ENCODE results near the gene PAQR4.

PAQR4 gene

GRCh38 chr16:2973605-2974318 is 4.6 kb downstream of the PAQR4 start:
- Histone ChIP-seq H2AFZ (no peak overlapping the region), H3K9ac (no peak overlapping the region), H3K36me3 (ENCODE audit: control insufficient read depth, insufficient read depth, low read length) (no peaks in the 10 kb centered on the region), H3K4me3 (ENCODE audit: low read depth, low read length) (no peak overlapping the region), H3K79me2 (no peaks in the 10 kb centered on the region), H3K27ac (no peak overlapping the region), H3K9me3 (ENCODE audit: control insufficient read depth, low read length) (no peaks in the 10 kb centered on the region), H3K4me1 (peaks cover 11% of the 10 kb centered on the region), H3K4me2 (ENCODE audit: low read length) (no peak overlapping the region), H3K27me3 (ENCODE audit: control insufficient read depth, insufficient read depth, low read length) (no peaks in the 10 kb centered on the region)
- TF ChIP-seq CTCF (IDR thresholded peaks at IDR 0.05), result no peak

DNA sequence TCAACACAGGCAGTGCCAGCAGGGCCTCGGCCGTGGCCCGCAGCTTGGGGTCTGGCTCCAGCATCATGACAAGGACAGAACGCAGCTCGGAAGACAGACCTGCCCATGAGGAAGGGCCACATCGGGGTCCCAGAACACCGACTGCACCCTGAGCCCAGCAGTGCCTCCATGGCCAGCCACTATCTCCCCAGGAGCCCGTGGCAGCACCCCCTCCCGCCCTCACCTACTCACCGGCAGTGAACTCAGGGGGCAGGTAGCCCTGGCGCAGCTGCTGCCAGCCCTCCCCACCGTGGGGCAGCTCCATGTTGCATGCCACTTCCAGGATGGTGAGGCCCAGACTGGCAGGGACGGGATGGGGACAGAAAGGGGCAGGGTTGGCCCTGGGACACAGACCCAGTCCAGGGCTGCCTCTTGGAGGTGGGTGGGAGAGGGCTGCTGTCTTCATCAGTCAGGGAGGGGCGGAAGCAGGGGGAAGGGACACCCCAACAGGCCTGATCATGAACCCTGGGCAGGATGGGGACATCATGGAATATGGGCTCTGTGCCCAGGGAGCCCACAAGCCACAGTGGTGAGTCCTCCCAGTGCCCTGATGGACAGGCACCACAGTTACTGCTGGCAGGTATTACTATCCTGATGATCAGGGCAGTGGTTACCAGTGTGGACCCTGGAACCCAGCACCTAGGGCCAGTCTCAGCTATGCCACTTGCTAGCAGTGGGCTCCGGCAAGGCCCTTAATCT is 5.3 kb downstream of the PAQR4 start:
- Histone ChIP-seq H3K4me2 (ENCODE audit: low read length) (no peak overlapping the region), H2AFZ (no peak overlapping the region), H3K79me2 (no peaks in the 10 kb centered on the region), H3K27me3 (ENCODE audit: control insufficient read depth, insufficient read depth, low read length) (no peaks in the 10 kb centered on the region), H3K4me1 (peaks cover 10% of the 10 kb centered on the region), H3K9ac (no peak overlapping the region), H3K27ac (no peak overlapping the region), H3K36me3 (ENCODE audit: control insufficient read depth, insufficient read depth, low read length) (no peaks in the 10 kb centered on the region), H3K9me3 (ENCODE audit: control insufficient read depth, low read length) (no peaks in the 10 kb centered on the region), H3K4me3 (ENCODE audit: low read depth, low read length) (no peak overlapping the region)
- TF ChIP-seq CTCF (IDR thresholded peaks at IDR 0.05), result no peak

DNA sequence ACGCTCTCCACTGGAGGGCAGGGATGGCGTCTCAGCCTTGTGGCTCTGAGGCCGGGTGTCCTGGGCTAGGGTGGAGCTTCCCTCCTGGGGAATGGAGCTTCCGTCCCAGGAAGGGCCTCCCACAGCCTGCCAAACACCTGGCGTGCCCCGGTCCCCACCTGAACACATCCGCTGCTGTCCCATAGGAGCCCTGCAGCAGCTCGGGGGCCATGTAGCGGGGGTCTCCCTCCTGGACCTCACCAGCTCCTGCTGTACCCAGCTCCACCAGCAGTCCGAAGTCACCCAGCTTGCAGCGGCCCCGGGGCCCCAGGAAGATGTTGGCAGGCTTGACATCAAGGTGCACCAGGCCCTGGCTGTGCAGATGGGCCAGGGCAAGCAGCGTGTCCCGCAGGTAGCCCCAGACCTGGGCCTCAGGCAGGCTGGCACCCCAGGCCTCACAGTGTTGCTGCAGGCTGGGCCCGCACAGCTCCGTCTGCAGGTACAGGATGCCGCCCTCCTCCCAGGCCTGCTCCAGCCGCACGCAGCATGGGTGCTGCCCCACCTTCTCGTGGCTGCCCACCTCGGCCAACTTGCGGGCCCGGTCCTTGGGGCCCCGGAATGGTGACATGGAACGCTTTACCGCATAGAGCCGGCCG is 6.1 kb downstream of the PAQR4 start:
- Histone ChIP-seq H3K9ac (no peak overlapping the region), H3K9me3 (ENCODE audit: control insufficient read depth, low read length) (no peaks in the 10 kb centered on the region), H3K36me3 (ENCODE audit: control insufficient read depth, insufficient read depth, low read length) (no peaks in the 10 kb centered on the region)

DNA sequence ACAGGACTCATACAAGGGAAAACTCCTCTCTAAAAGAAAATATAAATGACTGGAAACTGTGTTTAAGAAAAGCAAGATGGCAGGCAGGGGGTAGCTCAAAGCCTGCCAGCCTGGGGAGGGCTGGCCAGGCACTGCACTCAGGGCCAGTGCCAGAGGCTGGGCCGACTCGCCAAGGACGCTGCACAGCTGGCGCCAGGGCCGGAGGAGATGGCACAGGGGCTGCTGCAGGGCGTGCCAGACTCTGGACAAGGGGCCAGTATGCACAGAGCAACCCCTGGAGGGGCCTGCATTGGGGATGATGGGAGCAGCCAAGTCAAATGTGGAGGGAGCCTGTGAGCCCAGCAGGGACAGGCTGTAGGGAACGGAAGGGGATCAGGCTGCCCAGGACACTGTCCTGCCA is 7.1 kb downstream of the PAQR4 start:
- Histone ChIP-seq H2AFZ (no peak overlapping the region), H3K9ac (no peak overlapping the region), H3K9me3 (ENCODE audit: control insufficient read depth, low read length) (no peaks in the 10 kb centered on the region), H3K4me1 (peaks cover under 1% of the 10 kb centered on the region), H3K4me2 (ENCODE audit: low read length) (no peak overlapping the region), H3K27me3 (ENCODE audit: control insufficient read depth, insufficient read depth, low read length) (no peaks in the 10 kb centered on the region), H3K4me3 (ENCODE audit: low read depth, low read length) (no peak overlapping the region), H3K27ac (no peak overlapping the region), H3K79me2 (no peaks in the 10 kb centered on the region), H3K36me3 (ENCODE audit: control insufficient read depth, insufficient read depth, low read length) (no peaks in the 10 kb centered on the region)
- no peak for TF ChIP-seq CTCF (IDR thresholded peaks at IDR 0.05)

More for the DNA sequence above, 6.1 kb downstream of the PAQR4 start:
- H3K4me2 ChIP-seq (ENCODE audit: low read length), result no peak overlapping the region
- H3K79me2 ChIP-seq, result no peaks in the 10 kb centered on the region
- no peak overlapping the region for H2AFZ ChIP-seq
- peaks cover 10% of the 10 kb centered on the region for H3K4me1 ChIP-seq
- TF ChIP-seq CTCF (IDR thresholded peaks at IDR 0.05), result no peak
- H3K4me3 ChIP-seq (ENCODE audit: low read depth, low read length), result no peak overlapping the region
- H3K27ac ChIP-seq, result no peak overlapping the region
- H3K27me3 ChIP-seq (ENCODE audit: control insufficient read depth, insufficient read depth, low read length), result no peaks in the 10 kb centered on the region

Data from parathyroid adenoma (tissue), 2 donors.